K562 (cell line): Measurements from ENCODE around the gene PPP1R15A. TPM values are rescaled to one million over a fixed set of nuclear protein-coding genes. Genes with fewer than 3 reads are reported as not detected.
A peak's percentile ranks its signal among the peaks of the same experiment; 100 is the strongest.

Source experiments
- ASH1L ChIP-seq: fragments of 450-650 bp; IDR thresholded peaks from 2 replicates; pipeline ENCODE4 v1.6.1; 2018; ENCODE audit warnings: borderline replicate concordance, mild to moderate bottlenecking, low read depth; ENCODE audit not compliant: partially characterized antibody
- CBFA2T3 ChIP-seq: fragments of 450-650 bp; IDR thresholded peaks from 2 replicates; pipeline ENCODE4 v1.6.1; 2017
- E2F6 ChIP-seq, 2 experiments: IDR thresholded peaks; 2 replicates each; pipeline ENCODE4 v1.6.1; 2011; ENCODE audit warnings: borderline replicate concordance in 1 of 2, control low read depth in 1 of 2, low read depth in 1 of 2, low read length in 1 of 2, mild to moderate bottlenecking in 1 of 2, mixed read lengths in 1 of 2, moderate library complexity in 1 of 2; ENCODE audit not compliant: insufficient read depth in 1 of 2, insufficient read length in 1 of 2, poor library complexity in 1 of 2, severe bottlenecking in 1 of 2; ENCODE audit errors: extremely low read depth in 1 of 2
- GTF2A2 ChIP-seq: IDR thresholded peaks from 2 replicates; pipeline ENCODE4 v1.6.1; 2016; ENCODE audit warnings: mild to moderate bottlenecking, missing genetic modification characterization, missing compliant biosample characterization
- HEY1 ChIP-seq: fragments of 250-450 bp; sonication (Bioruptor Pico); IDR thresholded peaks from 2 replicates; pipeline ENCODE4 v1.5.0; 2020; ENCODE audit warnings: mild to moderate bottlenecking, moderate library complexity, borderline replicate concordance
- HIVEP1 ChIP-seq: fragments of 250-450 bp; sonication (Bioruptor Pico); IDR thresholded peaks from 2 replicates; pipeline ENCODE4 v1.4.0; 2020; ENCODE audit warnings: mild to moderate bottlenecking
- LEF1 ChIP-seq: fragments of 450-650 bp; IDR thresholded peaks from 2 replicates; pipeline ENCODE4 v1.6.1; 2016; ENCODE audit warnings: mild to moderate bottlenecking
- MYBL2 ChIP-seq, 2 experiments: fragments of 450-650 bp in 1 of 2; sonication (generic) in 1 of 2; formaldehyde crosslinking in 1 of 2; IDR thresholded peaks; 2 replicates each; pipeline versions ENCODE4 v1.6.1 to v1.8.1; 2017 to 2022; ENCODE audit warnings: borderline replicate concordance in 1 of 2, inconsistent platforms in 1 of 2, low read depth in 1 of 2, mild to moderate bottlenecking in 1 of 2, missing genetic modification reagents in 1 of 2, moderate library complexity in 1 of 2
- NEUROD1 ChIP-seq: fragments of 150-350 bp; IDR thresholded peaks from 2 replicates; pipeline ENCODE4 v1.6.1; 2014; ENCODE audit warnings: borderline replicate concordance, low read length, low read depth; ENCODE audit not compliant: partially characterized antibody
- RB1 ChIP-seq: fragments of 450-650 bp; IDR thresholded peaks from 2 replicates; pipeline ENCODE4 v1.6.1; 2017; ENCODE audit warnings: low read depth, mild to moderate bottlenecking
- RBM25 ChIP-seq: fragments of 200-400 bp; formaldehyde crosslinking; IDR thresholded peaks from 2 replicates; pipeline ENCODE4 v1.6.1; 2018; ENCODE audit warnings: low read length, low read depth, moderate library complexity; ENCODE audit not compliant: severe bottlenecking
- SRSF1 ChIP-seq: fragments of 200-400 bp; formaldehyde crosslinking; IDR thresholded peaks from 2 replicates; pipeline ENCODE4 v1.6.1; 2017; ENCODE audit warnings: mild to moderate bottlenecking, low read depth, low read length, moderate library complexity
- STAT5B ChIP-seq: fragments of 250-450 bp; sonication (Bioruptor Pico); IDR thresholded peaks from 2 replicates; pipeline ENCODE4 v1.8.0; 2021; ENCODE audit warnings: mild to moderate bottlenecking, inconsistent platforms
- U2AF2 ChIP-seq: fragments of 200-400 bp; formaldehyde crosslinking; optimal IDR thresholded peaks from 2 replicates; pipeline ENCODE3; 2017; ENCODE audit warnings: low read depth, mild to moderate bottlenecking, low read length
- ZFP30 ChIP-seq: fragments of 250-450 bp; sonication (Bioruptor Pico); IDR thresholded peaks from 2 replicates; pipeline ENCODE4 v1.8.0; 2022; ENCODE audit warnings: moderate library complexity, mild to moderate bottlenecking, inconsistent platforms, borderline replicate concordance
- ZNF408 ChIP-seq: fragments of 250-450 bp; sonication (Bioruptor Pico); IDR thresholded peaks from 2 replicates; pipeline ENCODE4 v1.4.0; 2020; ENCODE audit warnings: low read depth, mild to moderate bottlenecking, moderate library complexity
- ZNF75A ChIP-seq: fragments of 450-650 bp; formaldehyde crosslinking; IDR thresholded peaks from 2 replicates; pipeline ENCODE4 v1.4.0; 2020; ENCODE audit warnings: mild to moderate bottlenecking
- ZNF780A ChIP-seq: fragments of 250-450 bp; sonication (Bioruptor Pico); IDR thresholded peaks from 2 replicates; pipeline ENCODE4 v1.5.0; 2021; ENCODE audit warnings: mild to moderate bottlenecking
- ZNF785 ChIP-seq: fragments of 250-450 bp; sonication (Bioruptor Pico); IDR thresholded peaks from 2 replicates; pipeline ENCODE4 v1.4.0; 2020; ENCODE audit warnings: mild to moderate bottlenecking
- polyA plus RNA-seq, 8 experiments: library from polyadenylated mRNA; depleted of rRNA in 4 of 8; stranded (reverse) in 5 of 8; unstranded in 3 of 8; fragments of >200 nt; fragmentation: Nextera tagmentation in 2 of 8; fragmentation: Illumina TruSeq in 1 of 8; extraction: Ambion mirVana in 2 of 8; extraction: Trizol in 1 of 8; gene quantifications; 2 replicates each; pipeline versions ENCODE4 v1.2.1 to v1.2.3, GENCODE V29; 2011 to 2014; ENCODE audit warnings: inconsistent platforms in 1 of 8, missing spikeins in 1 of 8
- total RNA-seq, 7 experiments: library from RNA; depleted of rRNA in 6 of 7; stranded (reverse); fragments of >200 nt in 6 of 7; fragmentation: Illumina TruSeq in 2 of 7; extraction: Trizol in 2 of 7; gene quantifications; 2 replicates each; pipeline versions ENCODE4 v1.2.1 to v1.2.3, GENCODE V29; 2011 to 2021; ENCODE audit warnings: low replicate concordance in 1 of 7
- TF ChIP-seq, protein P1 (sequence below), 2 experiments: fragments of 200-800 bp in 1 of 2; sonication (Bioruptor generic) in 1 of 2; sonication (generic) in 1 of 2; formaldehyde crosslinking in 1 of 2; IDR thresholded peaks in 1 of 2; conservative IDR thresholded peaks in 1 of 2; 2 replicates each; pipeline versions ENCODE4 v1.5.0 to v1.6.1; 2016 to 2020; ENCODE audit warnings: missing compliant biosample characterization in 1 of 2, missing genetic modification characterization in 1 of 2, missing genetic modification reagents in 1 of 2
- TF ChIP-seq, protein P2 (sequence below): fragments of 450-650 bp; conservative IDR thresholded peaks from 2 replicates; pipeline ENCODE4 v1.6.1; 2016; ENCODE audit warnings: missing genetic modification characterization, low read depth, mild to moderate bottlenecking, missing compliant biosample characterization, moderate library complexity
- TF ChIP-seq, protein P3 (sequence below): fragments of 450-650 bp; IDR thresholded peaks from 2 replicates; pipeline ENCODE4 v1.6.1; 2016; ENCODE audit warnings: antibody characterized with exemption

PPP1R15A gene
- total and polyA plus RNA-seq, 9 of the 15 experiments (the other 6 are each of a cell fraction or from before 2014, with no cell fraction given) = 0.42 to 73.7 (median 44.0) TPM

DNA sequence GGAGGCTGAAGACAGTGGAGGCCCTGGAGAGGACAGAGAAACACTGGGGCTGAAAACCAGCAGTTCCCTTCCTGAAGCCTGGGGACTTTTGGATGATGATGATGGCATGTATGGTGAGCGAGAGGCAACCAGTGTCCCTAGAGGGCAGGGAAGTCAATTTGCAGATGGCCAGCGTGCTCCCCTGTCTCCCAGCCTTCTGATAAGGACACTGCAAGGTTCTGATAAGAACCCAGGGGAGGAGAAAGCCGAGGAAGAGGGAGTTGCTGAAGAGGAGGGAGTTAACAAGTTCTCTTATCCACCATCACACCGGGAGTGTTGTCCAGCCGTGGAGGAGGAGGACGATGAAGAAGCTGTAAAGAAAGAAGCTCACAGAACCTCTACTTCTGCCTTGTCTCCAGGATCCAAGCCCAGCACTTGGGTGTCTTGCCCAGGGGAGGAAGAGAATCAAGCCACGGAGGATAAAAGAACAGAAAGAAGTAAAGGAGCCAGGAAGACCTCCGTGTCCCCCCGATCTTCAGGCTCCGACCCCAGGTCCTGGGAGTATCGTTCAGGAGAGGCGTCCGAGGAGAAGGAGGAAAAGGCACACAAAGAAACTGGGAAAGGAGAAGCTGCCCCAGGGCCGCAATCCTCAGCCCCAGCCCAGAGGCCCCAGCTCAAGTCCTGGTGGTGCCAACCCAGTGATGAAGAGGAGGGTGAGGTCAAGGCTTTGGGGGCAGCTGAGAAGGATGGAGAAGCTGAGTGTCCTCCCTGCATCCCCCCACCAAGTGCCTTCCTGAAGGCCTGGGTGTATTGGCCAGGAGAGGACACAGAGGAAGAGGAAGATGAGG, 1.5 kb downstream of the PPP1R15A start (continued):
- TF ChIP-seq, protein P1, sequence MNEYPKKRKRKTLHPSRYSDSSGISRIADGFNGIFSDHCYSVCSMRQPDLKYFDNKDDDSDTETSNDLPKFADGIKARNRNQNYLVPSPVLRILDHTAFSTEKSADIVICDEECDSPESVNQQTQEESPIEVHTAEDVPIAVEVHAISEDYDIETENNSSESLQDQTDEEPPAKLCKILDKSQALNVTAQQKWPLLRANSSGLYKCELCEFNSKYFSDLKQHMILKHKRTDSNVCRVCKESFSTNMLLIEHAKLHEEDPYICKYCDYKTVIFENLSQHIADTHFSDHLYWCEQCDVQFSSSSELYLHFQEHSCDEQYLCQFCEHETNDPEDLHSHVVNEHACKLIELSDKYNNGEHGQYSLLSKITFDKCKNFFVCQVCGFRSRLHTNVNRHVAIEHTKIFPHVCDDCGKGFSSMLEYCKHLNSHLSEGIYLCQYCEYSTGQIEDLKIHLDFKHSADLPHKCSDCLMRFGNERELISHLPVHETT (CRISPR knock-in tag; conservative IDR thresholded peaks at IDR 0.05 in 1 of 2, IDR thresholded peaks at IDR 0.05 in 1 of 2) = peak in 1 of 2 experiments; percentile 90; a peak in 2 of 4 replicates
- TF ChIP-seq SRSF1 (no peak), HIVEP1 (CRISPR knock-in tag) (no peak), CBFA2T3 (peak; percentile 100), STAT5B (CRISPR knock-in tag) (no peak), RB1 (peak; percentile 59; the same call in 1 of the 2 replicates), ZNF780A (CRISPR knock-in tag) (no peak), E2F6 (IDR thresholded peaks at IDR 0.05; ENCODE audit: borderline replicate concordance in 1 of 2, extremely low read depth in 1 of 2, insufficient read depth in 1 of 2, insufficient read length in 1 of 2, low read depth in 1 of 2, low read length in 1 of 2, poor library complexity in 1 of 2, severe bottlenecking in 1 of 2) (peak in 1 of 2 experiments; percentile 31), LEF1 (peak; percentile 91), HEY1 (CRISPR knock-in tag) (peak; percentile 82; the same call in 1 of the 2 replicates), ZNF785 (CRISPR knock-in tag) (no peak), GTF2A2 (tag) (no peak), MYBL2 (IDR thresholded peaks at IDR 0.05; ENCODE audit: low read depth) (no peak), MYBL2 (CRISPR knock-in tag; IDR thresholded peaks at IDR 0.05; ENCODE audit: borderline replicate concordance) (no peak), U2AF2 (no peak), ZNF408 (CRISPR knock-in tag) (no peak), NEUROD1 (peak; percentile 88), ZFP30 (no peak), ASH1L (no peak), RBM25 (no peak), ZNF75A (CRISPR knock-in tag) (no peak)
- TF ChIP-seq, protein P2, sequence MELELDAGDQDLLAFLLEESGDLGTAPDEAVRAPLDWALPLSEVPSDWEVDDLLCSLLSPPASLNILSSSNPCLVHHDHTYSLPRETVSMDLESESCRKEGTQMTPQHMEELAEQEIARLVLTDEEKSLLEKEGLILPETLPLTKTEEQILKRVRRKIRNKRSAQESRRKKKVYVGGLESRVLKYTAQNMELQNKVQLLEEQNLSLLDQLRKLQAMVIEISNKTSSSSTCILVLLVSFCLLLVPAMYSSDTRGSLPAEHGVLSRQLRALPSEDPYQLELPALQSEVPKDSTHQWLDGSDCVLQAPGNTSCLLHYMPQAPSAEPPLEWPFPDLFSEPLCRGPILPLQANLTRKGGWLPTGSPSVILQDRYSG (tag) = peak; percentile 63; the same call in 1 of the 2 replicates
- TF ChIP-seq, protein P3, sequence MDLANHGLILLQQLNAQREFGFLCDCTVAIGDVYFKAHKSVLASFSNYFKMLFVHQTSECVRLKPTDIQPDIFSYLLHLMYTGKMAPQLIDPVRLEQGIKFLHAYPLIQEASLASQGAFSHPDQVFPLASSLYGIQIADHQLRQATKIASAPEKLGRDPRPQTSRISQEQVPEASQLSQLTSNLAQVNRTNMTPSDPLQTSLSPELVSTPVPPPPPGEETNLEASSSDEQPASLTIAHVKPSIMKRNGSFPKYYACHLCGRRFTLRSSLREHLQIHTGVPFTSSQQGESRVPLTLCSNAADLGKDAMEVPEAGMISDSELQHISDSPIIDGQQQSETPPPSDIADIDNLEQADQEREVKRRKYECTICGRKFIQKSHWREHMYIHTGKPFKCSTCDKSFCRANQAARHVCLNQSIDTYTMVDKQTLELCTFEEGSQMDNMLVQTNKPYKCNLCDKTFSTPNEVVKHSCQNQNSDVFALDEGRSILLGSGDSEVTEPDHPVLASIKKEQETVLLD = peak; percentile 66; the same call in 1 of the 2 replicates
